COR-L47 (cell line): ENCODE measurements around the gene KCNJ4.
"Not testable (repeated sequence)": the region's sequence is repeated elsewhere in the genome, so short reads cannot be mapped to it uniquely, and the experiment has no call there.

Source experiments
- DNase-seq: peaks from one replicate; lab custom pipeline; 2025; lab: John Stamatoyannopoulos, UW

The KCNJ4 gene

GRCh38 chr22:38381371-38381770 lies 73.6 kb downstream of the KCNJ4 start:
- DNase-seq, result not testable (repeated sequence)
